Measurements from ENCODE around the gene BMPER. TPM values are rescaled to one million over a fixed set of nuclear protein-coding genes. Genes with fewer than 3 reads are reported as not detected.

BMPER gene
- total RNA-seq, 1 experiment from 2014 or later, result 6.7 TPM

DNA sequence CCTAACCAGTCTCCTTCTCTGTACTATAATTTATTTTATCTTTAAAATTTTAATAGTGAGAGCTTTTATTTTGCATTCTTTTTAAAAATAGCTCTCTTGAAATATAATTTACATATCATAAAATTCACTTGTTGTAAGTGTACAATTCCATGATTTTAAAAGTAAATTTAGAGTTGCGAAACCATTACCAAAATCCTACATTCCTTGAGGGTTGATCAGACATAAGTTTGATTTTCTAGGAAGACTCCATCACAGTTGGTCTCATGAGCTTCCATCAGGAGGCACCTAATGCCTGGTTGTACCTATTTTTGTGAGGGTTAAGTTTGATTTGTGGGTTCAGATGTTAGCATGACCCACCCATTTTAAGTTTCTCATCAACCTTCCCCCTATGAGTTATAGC, 108.1 kb downstream of the BMPER start:
- ChIA-PET CTCF (no interaction called here), POLR2A (ENCODE audit: low non-redundant PET) (no interaction called here)
- Histone ChIP-seq H3K27me3 (replicated peaks; ENCODE audit: insufficient read depth, low read depth, low read length, poor library complexity) (no peaks in the 10 kb centered on the region), H3K27ac (ENCODE audit: low read depth, low read length, poor library complexity, severe bottlenecking) (no peak overlapping the region), H3K4me3 (ENCODE audit: low read depth, low read length, poor library complexity, severe bottlenecking) (no peak overlapping the region), H3K4me1 (ENCODE audit: insufficient read depth, low read length, poor library complexity, severe bottlenecking) (no peaks in the 10 kb centered on the region), H3K36me3 (ENCODE audit: insufficient read depth, low read length, poor library complexity, severe bottlenecking) (no peaks in the 10 kb centered on the region), H3K9me3 (ENCODE audit: low read depth, low read length, poor library complexity, severe bottlenecking) (no peaks in the 10 kb centered on the region)
- no TSS peak for BruUV-seq (replicated peaks)
- intact Hi-C loops (cut with micrococcal nuclease; ENCODE audit: unreplicated experiment), result no loop called here
- DNase-seq (ENCODE audit: low spot score), result no peak
- TF ChIP-seq EZH2 (IDR thresholded peaks at IDR 0.05; ENCODE audit: borderline replicate concordance, low read depth, low read length, poor library complexity, severe bottlenecking), result no peak
- TF ChIP-seq CTCF (conservative IDR thresholded peaks at IDR 0.05; ENCODE audit: low read depth, low read length), result no peak

DNA sequence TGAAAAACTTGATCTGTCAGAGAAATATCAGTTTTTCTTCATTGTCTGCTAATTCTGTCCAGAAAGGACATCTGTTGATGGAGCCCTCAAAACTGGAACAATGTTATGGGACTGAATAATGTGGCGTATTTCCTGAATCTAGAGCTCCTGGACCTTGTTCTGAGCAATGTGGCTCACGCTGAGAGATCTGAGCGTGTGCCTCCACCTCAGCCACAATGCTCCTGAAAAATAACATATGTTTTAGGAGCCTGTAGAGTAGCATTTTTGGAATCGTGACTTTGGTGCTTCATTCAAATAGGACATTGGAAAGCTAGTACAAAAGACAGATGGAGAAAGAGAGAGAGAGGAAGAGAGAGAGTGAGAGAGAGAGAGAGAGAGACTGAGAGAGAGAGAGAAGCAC, 110.3 kb downstream of the BMPER start:
- no peak for TF ChIP-seq EZH2 (IDR thresholded peaks at IDR 0.05; ENCODE audit: borderline replicate concordance, low read depth, low read length, poor library complexity, severe bottlenecking)
- no peak for TF ChIP-seq CTCF (conservative IDR thresholded peaks at IDR 0.05; ENCODE audit: low read depth, low read length)
- BruUV-seq (replicated peaks), result no TSS peak
- H3K4me1 ChIP-seq (ENCODE audit: insufficient read depth, low read length, poor library complexity, severe bottlenecking), result peaks cover 3% of the 10 kb centered on the region
- no peak overlapping the region for H3K27ac ChIP-seq (ENCODE audit: low read depth, low read length, poor library complexity, severe bottlenecking)
- no peaks in the 10 kb centered on the region for H3K36me3 ChIP-seq (ENCODE audit: insufficient read depth, low read length, poor library complexity, severe bottlenecking)
- CTCF ChIA-PET, result no interaction called here
- intact Hi-C loops (cut with micrococcal nuclease; ENCODE audit: unreplicated experiment), result no loop called here
- POLR2A ChIA-PET (ENCODE audit: low non-redundant PET), result no interaction called here
- H3K9me3 ChIP-seq (ENCODE audit: low read depth, low read length, poor library complexity, severe bottlenecking), result no peaks in the 10 kb centered on the region
- H3K4me3 ChIP-seq (ENCODE audit: low read depth, low read length, poor library complexity, severe bottlenecking), result no peak overlapping the region
- DNase-seq (ENCODE audit: low spot score), result no peak
- H3K27me3 ChIP-seq (replicated peaks; ENCODE audit: insufficient read depth, low read depth, low read length, poor library complexity), result no peaks in the 10 kb centered on the region

GRCh38 chr7:34016876-34017275, 111.5 kb downstream of the BMPER start:
- no peak overlapping the region for H3K27ac ChIP-seq (ENCODE audit: low read depth, low read length, poor library complexity, severe bottlenecking)
- H3K27me3 ChIP-seq (replicated peaks; ENCODE audit: insufficient read depth, low read depth, low read length, poor library complexity), result no peaks in the 10 kb centered on the region
- POLR2A ChIA-PET (ENCODE audit: low non-redundant PET), result no interaction called here
- peaks cover 6% of the 10 kb centered on the region for H3K4me1 ChIP-seq (ENCODE audit: insufficient read depth, low read length, poor library complexity, severe bottlenecking)
- CTCF ChIA-PET, result no interaction called here
- H3K36me3 ChIP-seq (ENCODE audit: insufficient read depth, low read length, poor library complexity, severe bottlenecking), result no peaks in the 10 kb centered on the region
- intact Hi-C loops (cut with micrococcal nuclease; ENCODE audit: unreplicated experiment), result no loop called here
- TF ChIP-seq CTCF (conservative IDR thresholded peaks at IDR 0.05; ENCODE audit: low read depth, low read length) (no peak), EZH2 (IDR thresholded peaks at IDR 0.05; ENCODE audit: borderline replicate concordance, low read depth, low read length, poor library complexity, severe bottlenecking) (no peak)
- no peaks in the 10 kb centered on the region for H3K9me3 ChIP-seq (ENCODE audit: low read depth, low read length, poor library complexity, severe bottlenecking)
- DNase-seq (ENCODE audit: low spot score), result no peak
- no peak overlapping the region for H3K4me3 ChIP-seq (ENCODE audit: low read depth, low read length, poor library complexity, severe bottlenecking)
- BruUV-seq (replicated peaks), result no TSS peak
